ENCODE measurements around the gene ACTL10.
A peak's percentile ranks its signal among the peaks of the same experiment; 100 is the strongest.
"Not testable (repeated sequence)": the region's sequence is repeated elsewhere in the genome, so short reads cannot be mapped to it uniquely, and the experiment has no call there.

ACTL10 gene

DNA sequence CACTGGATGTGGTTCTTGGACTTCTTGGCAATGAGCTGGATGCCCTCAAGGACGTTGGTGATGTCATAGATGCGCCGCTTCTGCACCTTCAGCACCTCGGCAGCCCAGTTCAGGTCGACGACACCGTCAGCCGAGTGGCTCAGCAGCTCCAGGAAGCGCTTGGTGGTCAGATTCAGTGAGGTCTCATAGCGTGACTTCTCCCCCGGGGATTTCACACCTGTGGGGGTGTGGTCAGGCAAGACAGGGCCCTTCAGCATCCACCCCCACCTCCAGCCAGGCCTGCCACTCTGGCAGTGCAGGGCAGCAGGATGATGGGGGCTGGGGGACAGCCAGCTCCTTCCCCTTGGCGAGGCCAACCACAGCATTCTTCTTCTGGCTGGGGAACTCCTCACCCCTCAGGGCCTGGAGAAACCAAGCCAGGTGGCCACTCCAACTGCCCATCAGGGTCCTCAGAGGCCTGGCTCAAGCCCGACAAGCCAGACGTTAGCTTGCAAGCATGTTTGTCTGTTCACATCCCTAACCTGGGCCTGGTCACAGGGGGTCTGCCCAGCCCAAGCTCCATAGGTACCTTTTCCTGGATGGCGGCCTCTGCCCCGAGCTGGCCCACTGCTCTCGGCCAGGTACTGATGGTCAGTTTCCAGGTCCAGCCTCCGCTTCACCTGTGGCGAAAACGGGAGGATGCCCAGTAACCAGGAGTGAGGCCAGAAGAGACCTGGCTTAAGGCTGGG is 13.2 kb downstream of the ACTL10 start:
- DNase-seq = no peak

DNA sequence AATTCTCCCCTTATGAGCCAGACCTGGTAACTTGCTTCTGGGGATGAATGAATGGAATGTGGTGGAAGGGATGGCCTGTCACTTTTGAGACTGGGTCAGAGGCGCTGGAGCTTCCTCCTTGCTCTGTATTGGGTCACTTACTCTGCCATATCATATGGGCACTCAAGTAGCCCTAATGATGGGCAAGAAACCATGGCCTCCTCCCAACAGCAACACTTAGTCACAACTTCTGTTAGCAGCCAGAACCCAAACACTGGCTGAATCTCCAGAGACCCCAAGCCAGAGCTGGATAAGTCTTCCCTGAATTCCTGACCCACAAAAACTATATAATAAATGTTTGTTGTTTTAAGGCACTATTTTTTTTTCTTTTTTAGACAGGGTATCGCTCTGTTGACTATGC is 13.9 kb downstream of the ACTL10 start:
- no peak for DNase-seq

DNA sequence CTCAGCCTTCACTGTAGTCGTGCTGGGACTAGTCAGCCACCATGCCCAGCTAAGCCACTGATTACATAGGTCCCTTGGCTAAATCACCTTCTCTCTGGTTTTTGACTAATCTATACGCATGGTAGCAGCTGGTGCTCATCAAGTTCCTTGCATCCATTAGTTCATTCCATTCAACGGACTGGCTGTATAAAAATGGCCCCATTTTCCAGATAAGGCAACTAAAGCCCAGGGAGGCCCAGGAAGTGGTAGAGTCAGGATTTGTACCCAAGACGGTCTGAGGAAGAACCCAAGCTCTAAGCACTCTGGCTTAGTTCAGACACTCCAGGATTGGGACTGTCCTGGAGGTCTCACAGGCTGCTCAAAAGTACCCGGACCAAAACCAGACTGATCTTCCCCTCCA is 14.5 kb downstream of the ACTL10 start:
- no peak for DNase-seq

DNA sequence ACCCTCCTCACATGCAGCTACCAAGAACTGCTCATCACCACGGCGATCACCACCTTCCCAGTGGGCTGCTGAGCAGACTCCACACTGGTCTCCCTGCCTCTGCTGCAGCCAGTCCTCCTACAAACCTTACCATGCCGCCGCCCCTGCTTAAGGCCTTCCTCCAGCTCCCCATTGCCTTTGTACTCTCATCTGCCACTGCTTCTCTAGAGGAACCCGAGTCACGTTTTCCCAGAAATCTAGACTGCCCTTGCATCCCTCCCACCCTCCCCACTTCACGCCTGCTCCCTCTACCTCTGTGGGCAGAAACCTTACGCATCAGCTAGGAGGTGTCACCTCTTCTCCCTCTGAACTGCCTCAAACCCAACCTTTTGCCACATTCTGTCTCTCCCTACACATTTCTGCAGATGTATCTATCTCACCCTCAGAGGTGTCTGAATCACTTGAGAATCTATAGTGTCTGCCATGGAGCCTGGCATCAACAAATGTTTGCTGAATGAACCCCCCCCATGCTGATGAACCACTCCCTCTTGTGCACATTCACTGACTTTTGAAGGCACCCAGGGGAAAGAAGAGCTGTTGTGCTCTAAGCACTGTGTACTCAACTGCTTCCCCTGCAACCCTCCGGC is 15.1 kb downstream of the ACTL10 start:
- DNase-seq = no peak

DNA sequence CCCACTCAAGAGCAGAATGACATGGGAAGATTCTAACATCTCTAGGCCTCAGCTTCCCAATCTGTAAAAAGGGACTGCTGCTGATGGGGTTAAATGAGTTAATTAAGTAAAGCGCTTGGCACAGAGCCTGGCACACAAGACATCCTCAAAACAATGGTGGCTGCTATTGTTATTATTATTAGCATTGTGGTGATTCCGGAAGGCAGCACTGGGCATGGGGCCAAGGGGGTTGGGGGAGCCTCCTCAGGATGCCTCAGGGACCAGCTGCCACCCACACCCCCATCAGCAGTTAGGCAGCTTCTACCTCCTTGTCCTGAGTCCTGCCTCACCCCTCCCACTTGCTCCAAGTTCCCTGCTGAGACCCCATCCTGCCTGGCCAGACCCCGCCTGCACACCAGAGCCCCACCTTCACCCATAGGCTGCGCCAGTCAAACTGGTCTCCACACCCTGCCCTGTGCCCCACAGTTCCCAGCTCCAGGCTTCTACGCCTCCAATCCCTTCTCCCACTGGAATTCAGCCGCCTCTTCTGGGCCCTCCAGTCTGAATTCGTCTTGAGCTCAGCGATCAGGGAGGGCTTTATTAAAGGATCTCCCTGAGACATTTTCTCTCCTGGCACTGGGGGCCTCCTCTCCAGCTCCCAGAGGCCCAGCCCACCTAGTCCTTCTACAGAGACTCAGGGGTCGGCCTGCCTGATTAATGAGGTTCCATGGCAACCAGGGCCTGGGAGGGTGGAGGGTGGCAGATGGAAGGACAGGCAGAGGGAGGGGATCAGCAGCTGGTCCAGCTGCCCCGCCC is 18.0 kb downstream of the ACTL10 start:
- DNase-seq = no peak

DNA sequence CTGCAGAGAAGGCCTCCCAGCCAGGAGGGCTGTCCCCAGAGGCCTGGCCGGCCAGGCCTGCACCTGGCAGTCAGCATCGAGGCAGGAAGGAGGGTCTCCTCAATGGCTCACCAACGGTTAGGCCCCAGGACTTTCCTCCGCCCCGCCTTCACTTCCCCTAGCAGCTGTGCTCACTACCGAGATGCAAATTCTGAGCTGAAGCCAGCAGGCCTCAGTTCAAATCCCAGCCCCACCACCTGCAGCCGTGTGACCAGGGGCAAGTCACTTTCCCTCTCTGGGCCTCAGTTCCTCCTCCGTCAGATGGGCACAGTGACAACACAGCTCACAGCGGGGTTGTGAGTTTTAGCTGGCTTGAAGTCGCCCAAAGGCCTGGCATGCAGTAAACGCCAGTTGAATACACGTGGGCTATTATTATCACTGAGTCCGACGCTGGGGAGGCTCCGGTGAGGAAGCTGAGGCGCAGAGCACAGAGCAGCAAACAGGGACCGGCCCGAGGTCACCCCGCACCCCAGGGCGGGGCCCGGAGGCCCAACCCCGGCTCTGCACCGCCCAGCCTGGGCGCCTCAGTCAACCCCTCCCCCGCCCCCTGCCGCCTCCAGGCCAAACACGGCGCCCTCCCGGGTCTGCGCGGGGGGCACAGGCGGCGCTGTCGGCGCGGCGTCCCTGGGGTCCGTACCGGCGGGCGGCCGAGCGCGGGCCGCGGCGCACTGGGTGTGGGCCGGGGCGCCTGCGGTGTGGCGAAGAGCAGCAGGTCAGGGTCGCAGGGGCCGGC is 18.8 kb downstream of the ACTL10 start:
- no peak for DNase-seq

DNA sequence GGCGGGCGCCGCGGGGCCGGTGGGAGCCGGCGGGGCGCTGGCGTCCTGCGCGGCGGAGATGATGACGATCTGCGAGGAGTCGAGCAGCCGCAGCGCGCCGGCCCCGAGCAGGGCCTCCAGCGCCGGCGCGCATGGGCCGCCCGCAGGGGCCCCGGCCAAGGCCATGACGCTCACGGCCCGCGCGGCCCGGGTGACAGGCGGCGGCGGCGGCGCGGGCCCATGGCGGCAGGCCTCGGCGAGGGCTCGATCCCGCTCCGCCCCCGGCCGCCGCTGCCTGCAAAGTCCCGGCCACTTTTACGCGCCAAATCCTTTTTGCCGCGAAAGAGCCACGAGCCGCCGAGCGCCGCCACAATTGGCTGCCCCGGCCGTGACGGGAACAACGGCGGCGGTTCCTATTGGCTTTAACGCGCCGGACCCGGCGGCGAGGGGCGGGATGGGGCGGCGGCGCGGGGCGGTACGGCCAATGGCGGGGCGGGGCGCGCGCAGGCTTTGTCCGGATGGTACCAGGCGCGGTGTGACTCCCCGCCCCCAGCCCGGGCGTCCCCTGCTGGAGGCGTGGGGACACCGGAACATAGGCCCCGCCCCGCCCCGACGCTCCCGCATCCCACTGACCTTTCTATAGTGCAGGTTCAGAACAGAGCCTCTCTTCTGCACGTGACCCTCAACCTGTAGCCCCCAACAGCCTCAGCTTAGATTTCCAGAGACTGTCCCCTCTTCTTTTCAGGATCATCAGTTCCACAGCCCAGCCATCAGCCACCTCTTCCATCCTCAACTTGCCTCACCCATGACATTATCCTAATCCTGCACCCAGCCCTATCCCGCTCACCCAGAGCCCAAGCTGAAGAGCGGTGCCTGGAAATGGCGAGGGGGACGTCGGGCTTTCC is 19.6 kb downstream of the ACTL10 start, which contains the start of gene E2F1:
Gene E2F1, minus strand, starts transcription at position 286 of the 884 bp plus-strand sequence. Its CDS starts 121 bp downstream, at position 165.
- DNase-seq = peak; percentile 70

DNA sequence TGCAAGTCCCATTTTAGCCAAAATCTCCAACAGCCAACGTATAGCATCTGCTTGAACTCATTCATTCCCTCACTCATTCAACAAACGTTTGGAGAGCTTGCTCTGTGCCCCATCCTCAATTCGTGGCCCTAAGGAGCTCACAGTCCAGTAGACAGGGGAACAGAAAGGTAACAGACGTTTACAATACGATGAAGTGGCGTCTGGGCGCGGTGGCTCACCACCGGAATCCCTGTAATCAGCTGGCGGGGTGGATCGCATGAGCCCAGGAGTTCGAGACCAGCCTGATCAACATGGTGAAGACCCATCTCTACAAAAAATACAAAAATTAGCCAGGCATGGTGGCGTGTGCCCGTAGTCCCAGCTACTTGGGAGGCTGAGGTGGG is 20.2 kb downstream of the ACTL10 start:
- no peak for DNase-seq

DNA sequence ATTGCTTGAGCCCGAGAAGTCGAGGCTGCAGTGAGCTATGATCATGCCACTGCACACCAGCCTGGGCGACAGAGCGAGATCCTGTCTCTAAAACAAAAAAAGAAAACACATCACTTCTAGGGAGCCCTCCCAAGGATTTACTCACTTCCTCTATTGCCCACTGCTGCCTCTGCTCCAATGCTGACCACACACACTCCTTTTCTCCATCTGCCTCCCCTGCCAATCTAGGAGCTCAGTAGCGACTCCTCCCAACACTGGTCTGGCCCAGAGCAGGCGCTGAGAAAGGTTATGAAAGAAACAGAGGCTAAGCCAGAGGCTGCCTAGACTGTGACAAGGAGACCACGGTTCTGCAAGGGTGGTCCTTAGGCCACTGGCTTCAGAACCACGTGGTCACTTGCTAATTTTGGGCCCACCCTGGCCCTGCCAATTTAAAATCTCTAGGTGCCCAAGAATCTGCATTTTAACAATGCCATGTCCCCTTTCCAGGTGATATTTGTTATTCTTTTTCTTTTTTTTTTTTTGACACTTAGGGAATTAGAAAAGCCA is 20.7 kb downstream of the ACTL10 start:
- DNase-seq = no peak

DNA sequence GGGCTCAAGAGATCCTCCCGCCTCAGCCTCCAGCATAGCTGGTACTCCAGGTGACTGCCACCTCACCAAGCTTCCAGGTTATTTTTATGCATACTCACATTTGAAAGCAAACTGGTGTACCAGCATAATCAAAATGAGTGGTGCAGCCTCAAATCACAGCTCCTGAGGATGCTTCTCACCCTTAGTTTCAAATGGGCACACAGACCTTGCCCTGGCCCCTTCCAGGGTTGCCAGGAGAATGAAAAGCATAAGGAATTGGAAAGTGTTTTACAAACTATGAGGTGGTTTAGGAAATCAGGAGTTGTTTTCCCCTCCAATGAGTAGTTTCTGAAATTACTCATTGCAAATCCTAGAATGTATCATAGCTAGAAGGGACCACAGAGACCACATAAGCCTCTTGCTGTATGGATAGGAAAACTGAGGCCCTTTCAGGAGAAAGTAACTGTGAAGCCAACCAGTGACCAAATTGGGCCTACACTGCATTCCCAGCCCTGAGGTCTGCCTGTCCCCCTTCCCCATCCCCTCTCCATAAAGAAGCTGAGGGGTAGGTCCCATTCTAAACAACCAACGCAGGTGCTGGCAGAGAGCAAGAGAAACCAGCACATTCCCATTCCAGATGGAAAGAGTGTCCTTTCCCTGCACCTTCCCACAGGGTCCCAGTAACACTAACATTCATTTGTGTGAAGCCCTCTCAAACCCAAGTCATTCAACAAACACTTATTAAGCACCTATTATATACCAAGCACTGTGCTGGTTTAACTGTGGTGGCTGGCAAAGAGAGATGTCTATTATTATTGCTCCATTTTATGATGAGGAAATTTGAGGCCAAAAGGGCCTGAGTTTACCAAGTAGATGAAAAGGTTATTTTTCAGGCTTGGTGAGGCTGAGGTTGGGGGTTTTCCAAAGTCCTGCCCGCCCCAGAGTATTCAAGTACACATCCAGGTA is 21.5 kb downstream of the ACTL10 start:
- no peak for DNase-seq

DNA sequence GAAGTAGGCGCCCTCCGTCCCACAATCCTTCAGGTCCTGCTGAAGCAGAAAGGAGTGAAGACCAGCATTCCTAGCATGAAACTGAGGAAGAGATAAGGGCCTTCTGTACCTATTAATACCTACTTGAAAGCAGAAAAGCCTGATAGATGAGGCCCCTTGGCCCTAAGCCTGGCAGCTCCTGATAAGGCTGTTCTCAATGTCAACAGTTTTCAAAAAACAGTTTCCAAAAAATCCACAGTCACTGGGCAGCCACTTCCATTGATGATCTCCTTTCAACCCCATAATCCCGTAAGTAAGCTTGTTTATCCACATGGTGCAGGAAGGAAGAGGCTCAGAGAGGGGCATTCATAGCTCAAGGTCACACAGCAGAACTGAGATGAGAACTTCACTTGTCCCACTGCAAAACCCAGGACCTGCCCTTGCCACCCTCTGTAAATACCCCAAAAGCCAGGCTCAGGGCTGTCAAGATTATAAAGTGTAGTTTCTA is 22.2 kb downstream of the ACTL10 start:
- no peak for DNase-seq

DNA sequence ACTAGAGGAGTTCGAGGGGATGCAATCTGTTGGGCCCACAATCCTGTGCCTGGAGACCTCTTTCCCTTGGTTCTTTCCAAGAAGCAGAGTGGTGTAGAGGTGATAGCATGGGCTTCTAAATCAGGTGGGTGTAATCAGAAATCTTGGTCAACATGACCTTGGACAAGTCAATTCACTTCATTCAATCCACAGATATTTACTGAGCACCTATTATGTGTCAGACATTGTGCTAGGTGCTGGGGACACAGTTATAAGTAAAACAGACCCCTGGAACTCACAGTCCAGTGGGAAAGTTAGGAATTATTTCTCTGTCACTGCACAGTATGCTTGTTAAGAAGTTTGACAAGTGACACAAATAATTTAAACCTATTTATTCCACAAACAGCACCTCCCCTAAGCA is 22.8 kb downstream of the ACTL10 start:
- no peak for DNase-seq

DNA sequence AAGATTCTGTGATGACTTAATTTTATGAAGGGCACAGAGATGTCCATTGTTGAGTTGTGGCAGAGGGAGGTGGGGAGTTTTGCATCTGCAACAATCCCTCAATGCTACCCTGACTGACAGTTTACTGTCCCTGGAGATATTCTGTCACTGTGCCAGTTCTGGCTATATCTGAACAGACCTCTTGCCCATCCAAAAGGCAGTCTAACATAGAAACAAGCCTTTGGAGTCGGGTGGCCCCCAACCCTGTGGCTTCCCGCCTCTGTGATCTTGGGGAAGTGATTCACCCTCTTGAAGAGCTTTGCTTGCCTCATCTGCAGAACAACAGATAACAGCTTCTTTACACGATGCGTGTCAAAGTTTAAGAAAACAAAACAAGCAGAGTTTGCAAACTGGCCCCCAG is 23.2 kb downstream of the ACTL10 start:
- no peak for DNase-seq

DNA sequence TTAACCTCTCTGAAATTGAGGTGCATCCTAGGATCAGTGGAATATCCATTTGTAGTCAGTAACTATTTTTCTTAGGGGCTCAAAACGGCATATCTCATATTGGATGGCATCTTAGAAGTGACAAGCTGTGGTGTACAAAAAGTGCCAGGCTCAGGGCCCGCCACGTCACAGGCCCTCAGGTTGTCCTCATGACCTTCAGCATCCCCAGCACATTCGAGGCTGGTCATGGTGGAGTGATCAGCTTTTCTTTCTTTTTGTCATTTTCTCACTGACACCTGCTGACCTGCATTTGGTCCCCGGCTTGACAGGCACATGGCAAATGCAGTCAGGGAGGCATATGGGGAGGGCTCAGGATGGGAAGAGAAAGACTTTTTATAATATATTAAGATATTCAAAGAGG is 26.5 kb downstream of the ACTL10 start:
- no peak for DNase-seq

DNA sequence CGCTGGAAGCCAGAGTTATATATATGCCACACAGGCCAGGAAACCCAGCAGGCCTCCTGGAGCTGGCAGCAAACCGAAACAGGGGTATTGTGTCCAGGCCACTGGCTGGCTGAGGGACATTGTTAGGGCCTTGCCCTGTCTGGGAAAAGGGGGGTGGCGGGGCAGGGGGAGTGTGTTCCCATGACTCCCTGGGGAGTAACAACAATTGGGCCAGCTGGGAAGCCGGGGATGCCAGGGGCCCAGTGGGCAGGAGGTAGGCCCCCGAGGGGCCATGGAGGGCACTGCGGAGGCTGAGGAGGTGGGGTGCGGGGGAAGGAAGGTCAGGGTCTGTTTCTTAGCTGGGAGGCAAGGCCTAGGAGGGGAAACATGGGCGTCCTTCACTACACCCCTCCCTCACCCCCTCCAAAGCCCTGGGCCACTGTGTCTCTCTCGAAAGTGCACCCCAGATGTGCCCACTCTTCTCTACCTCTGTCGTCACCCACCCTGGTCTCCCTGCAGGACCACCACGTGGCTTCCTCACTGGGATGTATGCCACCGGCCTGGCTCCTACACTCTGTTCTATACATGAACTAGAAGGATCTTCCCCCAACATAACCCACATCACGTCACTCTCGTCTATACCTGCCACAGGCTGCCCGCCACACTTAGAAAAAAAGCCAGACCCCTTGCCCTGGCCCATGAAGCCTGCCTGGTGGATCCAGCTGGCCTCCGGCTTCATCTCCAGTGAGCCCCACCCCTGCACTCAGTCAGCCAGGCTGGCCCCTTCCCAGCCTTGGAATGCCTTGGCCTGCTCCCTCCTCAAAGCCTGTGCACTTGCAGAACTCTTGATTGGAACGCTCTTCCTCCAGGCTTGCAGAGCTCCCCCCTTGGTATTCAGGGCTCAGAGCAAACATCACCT is 27.2 kb downstream of the ACTL10 start:
- DNase-seq = no peak

DNA sequence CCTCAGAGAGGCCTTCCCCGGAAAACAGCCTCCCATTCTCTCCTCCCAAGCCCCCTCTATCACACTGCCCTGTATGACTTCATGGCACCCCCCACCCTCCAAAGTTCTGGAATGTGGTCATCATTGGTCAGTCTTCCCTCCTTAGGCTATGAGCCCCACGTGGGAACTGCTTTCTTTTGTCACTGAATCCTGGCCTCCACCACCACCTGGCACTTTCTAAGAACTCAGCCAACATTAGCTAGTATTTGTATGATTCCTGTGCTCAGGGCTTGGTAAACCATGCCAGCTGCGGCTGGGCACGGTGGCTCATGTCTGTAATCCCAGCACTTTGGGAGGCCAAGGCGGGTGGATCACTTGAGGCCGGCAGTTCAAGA is 27.9 kb downstream of the ACTL10 start:
- DNase-seq = no peak

DNA sequence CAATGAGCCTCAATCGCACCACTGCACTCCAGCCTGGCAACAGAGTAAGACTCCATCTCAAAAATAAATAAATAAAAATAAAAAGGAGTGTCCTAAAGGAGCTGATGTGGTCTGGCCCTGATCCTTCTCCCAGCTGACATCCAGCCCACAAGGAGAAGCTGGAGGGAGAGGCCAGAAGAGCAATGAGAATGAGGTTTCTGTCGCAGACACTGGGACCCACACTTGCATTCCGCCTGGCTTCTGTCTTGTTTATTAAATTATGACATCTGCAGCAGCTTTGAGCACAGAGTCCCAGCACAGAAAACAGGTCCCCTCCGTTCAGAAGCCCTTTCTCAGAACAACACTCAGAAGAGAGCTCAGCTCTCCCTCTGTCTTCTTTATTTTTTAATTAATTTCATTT is 29.7 kb downstream of the ACTL10 start:
- no peak for DNase-seq

DNA sequence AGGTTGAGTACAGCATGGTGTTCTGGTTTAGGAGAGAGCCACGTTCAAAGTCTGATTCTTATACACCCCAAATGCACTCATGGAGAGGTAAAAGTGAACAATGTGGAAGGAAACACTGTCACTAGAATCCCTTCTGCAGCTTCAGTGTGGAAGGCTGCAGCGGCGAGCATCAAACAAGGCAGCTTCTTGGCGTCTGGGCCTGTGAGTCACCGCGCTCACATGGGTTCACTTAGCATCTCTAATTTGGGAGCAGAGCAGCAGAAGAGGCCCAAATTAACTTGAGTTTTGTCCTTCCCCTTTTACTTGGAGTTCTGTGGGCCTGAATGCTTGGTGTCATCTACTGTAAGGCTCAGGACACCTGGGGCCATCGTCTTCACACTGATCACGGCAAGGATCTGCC is 30.4 kb downstream of the ACTL10 start:
- DNase-seq = no peak

DNA sequence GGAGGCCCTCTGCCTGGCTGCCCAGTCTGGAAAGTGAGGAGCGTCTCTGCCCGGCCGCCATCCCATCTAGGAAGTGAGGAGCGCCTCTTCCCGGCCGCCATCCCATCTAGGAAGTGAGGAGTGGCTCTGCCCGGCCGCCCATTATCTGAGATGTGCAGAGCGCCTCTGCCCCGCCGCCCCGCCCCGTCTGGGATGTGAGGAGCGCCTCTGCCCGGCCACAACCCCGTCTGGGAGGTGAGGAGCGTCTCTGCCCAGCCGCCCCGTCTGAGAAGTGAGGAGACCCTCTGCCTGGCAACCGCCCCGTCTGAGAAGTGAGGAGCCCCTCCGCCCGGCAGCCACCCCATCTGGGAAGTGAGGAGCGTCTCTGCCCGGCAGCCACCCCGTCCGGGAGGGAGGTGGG is 32.2 kb downstream of the ACTL10 start:
- not testable (repeated sequence) for DNase-seq

Data from NCI-H187 treated with DMSO at 0.1 percent for 48 hours (cell line).